NOMO-1 treated with dmso at 0.1 percent for 144 hours (cell line): ENCODE measurements around the gene CNOT1.
"Not testable (repeated sequence)": the region's sequence is repeated elsewhere in the genome, so short reads cannot be mapped to it uniquely, and the experiment has no call there.

Source experiments
- DNase-seq: peaks from one replicate; lab custom pipeline; 2025; ENCODE audit not compliant: unreplicated experiment; lab: John Stamatoyannopoulos, UW

The CNOT1 gene

DNA sequence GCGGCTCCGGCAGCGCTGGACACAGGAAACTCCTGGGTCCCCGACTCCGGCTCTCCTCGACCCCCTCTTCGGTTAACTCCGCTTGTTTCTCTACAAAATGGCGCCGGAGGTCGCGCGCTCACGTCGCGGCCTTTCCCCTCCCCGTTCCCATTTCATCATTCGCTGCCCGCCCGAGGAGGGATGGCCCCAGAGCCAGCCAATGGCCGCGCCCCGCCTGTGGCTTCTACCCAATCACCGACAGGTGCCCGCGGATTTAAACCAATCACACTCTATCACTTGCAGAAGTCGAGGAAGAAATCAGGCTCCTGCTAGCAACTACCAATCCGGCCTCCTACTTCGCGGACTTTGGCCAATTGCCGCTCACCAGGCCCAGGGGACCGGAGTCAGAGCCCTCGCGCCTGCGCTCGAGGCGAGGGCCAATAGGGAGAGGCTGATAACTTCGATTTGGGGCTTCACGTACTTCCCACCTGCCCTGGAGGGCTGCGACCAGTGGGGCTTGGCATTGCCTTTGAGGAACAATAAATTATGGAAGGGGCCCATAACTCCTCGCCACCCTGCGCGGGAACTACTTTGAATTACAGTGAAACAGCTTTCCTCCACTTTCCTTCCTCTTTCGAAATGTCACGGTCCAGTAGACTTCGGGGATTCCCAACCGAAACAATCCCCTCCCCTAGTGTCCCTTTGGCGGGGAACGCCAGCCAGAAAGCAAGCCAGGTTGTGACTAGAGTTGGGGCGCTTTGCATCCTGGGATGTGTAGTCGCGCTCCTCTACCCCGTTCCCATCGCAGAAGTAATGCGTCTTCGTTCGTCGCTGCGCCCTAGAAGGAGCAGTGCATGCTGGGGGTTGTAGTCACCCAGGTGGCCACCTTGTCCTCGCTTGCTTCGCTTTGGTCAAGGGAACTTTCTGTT is at the start of gene CNOT1:
CNOT1 (minus strand) TSS at position 94 of the 908 bp plus-strand sequence. CDS start 30,489 bp downstream, outside the sequence.
- DNase-seq: peak; percentile 98

DNA sequence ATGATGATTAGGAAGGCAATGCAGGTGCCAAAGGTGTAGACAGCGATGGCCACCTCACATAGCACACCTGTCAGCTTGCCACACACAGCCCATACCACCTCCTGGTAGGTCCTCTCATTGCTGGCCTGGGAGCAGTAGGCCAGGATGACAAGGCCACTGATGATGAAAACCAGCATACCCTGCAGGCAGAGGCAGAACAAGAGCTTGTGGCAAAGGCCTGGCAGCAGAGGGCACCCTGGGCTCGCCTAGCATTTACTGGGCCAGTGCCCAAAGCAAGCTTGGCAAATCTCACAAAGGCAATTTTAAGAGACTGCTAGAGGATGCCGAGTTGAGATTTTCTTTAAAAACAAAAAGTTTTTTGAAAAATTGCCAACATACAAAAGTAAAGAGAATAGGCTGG is 49.1 kb upstream of the CNOT1 start:
- DNase-seq: no peak

DNA sequence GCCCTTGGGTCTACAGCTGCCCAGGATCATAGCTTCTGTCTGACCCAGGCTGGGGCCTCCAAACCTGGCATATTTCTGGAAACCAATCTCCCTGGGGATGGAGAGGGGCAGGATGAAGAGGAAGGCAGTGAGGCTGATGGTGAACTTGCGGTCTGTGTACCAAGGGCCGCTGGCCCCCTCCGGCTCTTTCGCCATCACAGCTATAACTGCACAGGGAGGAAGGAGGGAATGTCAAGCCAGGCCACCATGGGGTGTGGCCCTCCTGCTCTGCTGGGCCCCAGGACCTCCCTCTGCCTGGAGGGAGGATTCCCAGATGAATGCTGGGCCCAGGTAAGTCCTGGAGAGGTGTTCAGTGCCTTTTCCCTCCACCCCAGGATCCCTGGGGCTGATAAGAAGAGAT is 48.6 kb upstream of the CNOT1 start:
- DNase-seq: no peak

DNA sequence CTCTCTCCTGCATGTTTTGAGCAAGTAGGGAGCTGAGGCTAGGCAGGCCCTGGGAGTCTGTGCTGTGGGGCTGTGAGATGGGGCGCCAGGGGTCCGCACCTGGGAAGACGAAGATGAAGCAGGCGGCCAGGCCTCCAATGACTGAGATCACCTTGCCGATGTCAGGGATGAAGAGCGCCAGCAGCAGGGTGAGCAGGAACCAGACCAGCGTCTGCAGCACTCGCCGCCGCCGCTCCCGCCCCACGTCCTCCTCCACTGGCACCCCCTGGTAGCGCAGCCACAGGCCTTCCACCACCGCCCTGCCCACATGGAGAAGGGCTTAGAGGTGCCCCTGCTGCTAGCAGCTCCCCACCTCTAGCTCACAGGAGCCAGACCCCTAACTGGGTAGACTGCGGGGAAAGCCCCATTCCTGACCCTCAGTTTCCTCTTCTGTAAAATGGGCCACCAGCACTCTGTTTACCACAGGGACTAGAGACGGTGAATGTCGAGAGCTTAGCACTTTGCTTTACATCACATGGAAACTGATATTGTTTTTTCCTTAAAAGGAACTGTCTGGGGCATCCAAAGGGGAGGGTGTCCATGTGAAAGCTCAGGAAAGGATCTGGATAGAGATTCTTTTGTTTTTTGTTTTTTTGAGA is 41.4 kb upstream of the CNOT1 start:
- no peak for DNase-seq

DNA sequence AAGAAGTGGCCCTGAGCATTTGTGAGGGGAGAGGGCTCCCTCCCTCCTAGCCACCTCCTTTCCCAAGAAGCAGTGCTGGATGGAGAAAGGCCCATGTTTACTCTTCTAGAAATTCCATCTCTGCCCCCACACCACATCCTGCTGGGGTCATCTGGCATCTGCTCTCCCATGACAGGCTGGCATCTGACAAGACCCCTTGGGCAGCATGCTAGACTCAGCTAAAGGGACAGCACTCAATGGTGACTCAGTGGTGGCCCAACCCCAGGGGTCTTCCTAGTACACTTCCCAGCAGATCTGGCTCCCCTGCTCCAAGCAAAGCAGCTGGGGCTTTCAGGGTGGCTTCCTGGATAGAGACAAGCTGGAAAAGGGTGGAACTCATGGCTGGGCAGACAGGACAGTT is 40.6 kb upstream of the CNOT1 start:
- no peak for DNase-seq

DNA sequence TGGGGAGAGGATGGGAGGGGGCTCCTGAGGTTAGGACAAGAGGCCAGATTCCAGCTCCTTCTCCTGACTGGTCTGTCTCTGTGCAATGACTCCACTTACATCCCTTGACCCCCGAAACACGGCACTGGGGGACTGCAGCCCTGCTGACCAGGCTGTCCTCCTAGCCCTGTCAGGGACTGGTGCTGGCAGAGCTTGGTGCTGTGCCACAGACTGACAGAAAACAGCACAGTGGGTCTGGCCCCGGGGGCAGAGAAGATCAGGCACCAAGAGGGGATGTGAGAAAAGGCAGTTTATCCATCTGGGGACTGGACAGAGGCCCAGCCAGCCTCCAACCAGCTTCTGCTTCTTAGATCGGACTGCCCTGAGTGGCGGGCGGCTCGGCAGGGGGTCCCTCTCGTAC is 35.6 kb upstream of the CNOT1 start:
- DNase-seq: no peak

DNA sequence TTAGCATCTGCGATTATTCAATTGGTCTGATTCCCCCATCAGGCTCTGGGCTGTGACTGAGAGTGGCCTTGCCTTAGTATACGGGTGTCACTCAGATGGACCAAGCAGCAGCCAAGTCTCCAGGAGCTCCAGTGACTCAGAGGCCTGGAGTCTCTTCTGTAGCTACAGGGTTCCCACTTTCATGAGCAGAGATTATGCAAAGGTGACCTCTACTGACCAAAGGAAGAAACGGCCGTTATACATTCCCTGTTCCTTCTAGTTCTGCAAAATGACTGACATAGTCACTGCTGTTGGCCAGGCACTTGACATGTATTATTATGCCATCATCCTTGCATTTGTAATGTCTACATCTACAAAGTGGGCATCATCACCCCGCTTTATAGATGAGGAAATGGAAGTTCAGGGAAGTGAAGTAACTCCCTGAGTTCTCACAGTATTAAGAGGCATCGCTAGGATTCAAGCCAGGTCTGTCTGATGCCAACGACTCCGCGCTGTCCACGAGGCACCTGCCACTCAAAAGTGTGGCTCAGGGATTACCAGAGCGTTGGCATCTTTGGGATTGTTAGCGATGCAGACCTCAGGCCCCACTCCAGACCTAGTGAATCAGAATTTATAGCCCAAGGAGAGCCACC is 31.7 kb upstream of the CNOT1 start:
- peak; percentile 51 for DNase-seq

DNA sequence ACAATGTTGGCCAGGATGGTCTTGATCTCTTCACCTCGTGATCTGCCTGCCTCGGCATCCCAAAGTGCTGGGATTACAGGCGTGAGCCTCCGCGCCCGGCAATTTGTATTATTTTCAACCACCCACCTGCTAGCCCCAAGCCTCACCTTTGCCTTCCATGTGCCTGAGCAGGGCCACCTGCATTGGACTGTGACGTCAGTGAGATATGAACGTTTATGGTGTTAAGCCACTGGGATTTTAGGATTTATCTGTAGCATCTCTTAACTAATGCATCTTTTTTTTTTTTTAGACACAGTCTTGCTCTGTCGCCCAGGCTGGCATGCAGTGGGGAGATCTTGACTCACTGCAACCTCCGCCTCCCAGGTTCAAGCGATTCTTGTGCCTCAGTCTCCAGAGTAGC is 30.3 kb upstream of the CNOT1 start:
- DNase-seq: not testable (repeated sequence)

DNA sequence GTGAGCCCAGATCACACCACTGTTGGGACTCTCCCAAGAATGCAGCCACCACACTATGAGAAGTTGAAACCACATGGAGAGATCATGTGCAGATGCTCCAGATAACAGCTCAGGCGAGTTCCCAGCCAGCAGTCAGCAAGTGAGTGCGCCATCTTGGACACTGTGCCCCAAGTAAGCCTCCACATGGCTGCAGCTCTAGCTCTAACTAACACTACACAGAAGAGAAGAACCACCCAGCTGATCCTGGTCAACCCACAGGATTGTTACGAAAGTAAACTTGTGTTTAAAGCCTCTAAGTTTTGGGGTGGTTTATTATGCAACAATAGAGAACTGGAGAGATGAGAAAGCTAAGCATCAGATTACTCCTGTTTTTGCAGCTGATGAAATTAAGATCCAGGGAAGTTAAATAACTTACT is 29.2 kb upstream of the CNOT1 start:
- DNase-seq: no peak

DNA sequence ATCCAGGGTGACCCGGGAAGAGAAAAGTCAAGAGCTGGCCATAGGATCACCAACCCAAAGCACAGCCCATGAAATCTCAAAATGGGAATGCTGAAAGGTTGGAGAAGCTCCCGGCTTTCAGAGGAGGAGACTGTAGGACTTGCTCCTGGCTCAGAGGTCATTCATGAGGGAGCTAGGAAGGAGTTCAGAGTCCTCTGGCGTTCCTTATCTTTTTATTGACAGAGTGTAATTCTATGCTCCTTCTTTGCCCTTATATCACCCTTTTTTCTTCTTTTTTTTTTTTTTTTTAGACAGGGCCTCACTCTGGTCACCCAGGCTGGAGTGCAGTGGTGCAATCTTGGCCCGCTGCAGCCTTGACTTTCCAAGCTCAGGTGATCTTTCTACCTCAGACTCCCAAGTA is 27.3 kb upstream of the CNOT1 start:
- no peak for DNase-seq

DNA sequence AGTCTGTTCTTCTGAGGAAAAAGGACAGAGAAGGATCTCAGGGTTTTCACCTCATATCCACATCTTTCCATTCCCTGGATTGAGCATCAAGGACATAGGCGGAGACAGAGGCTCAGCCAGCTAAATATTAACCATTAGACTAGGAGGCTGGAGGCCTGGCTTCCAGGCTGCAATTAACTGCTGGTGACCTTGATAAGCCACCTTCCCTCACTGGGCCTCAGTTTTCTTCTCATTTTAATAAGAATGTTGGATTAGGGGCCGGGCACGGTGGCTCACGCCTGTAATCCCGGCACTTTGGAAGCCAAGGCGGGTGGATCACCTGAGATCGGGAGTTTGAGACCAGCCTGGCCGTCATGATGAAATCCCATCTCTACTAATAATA is 25.6 kb upstream of the CNOT1 start:
- DNase-seq: no peak

DNA sequence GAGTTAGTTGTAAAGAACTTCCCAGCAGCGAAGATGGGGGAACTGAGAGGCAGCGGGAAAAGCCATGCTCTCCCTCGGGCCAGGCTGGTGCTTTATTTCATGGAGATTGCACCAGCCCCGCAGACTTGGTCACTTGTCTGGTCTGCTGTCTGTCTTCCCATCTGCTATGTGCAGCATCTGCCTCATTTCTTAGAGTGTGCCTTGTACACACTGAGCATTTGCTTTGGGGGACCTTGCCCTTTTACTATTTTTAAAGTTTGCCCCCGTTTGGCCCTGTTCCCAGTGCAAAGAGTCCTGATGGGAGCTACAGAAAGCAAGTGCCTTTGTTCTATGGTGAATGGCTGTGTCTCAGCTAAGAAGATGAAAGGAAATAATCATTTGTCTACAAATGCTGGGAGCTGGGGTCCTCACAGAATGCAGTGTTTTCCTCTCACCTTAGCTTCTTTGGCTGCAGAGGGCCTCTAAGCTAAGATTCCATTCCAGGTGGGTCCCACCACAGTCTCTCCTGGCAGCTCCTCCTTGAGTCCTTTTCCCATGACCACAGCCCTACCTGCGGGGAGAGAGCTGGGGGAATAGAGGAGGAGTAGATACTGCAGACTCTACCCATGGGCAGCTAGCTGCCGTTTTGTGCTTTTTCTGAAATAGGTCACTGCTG is 25.1 kb upstream of the CNOT1 start:
- no peak for DNase-seq

DNA sequence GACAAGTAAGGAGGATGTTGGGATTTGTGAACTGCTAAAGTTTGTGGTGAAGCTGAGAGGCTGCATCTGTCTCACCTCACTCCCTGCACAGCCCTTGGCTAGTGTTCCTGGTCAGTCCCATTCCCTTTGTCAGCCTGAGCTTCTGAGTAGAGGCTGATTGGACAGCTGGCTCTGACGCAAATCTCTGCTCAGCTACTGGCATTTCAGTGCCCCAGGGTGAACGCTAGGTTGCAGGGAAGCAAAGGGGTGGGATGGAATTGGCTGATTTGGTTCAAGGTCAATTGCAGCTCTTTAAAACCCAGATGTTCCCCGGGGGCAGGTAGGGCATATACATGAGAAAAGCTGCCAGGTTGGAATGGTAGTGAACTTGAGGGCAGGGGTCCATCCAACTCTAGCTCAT is 23.1 kb upstream of the CNOT1 start:
- DNase-seq: no peak

DNA sequence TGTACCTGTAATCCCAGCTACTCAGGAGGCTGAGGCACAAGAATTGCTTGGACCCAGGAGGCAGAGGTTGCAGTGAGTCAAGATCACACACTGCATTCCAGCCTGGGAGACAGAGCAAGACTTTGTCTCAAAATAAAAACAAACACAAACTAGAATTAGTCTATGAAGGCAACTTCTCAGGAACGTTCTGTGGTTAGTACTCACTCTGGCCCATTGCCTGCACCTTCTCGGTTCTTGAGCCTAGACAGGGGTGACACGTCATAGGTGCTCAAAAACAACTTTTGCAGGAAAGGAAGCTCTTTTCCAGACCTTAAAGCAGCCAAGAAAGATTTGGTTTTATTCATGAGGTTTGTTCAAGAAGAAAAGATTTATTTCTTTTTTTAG is 22.3 kb upstream of the CNOT1 start:
- DNase-seq: no peak

DNA sequence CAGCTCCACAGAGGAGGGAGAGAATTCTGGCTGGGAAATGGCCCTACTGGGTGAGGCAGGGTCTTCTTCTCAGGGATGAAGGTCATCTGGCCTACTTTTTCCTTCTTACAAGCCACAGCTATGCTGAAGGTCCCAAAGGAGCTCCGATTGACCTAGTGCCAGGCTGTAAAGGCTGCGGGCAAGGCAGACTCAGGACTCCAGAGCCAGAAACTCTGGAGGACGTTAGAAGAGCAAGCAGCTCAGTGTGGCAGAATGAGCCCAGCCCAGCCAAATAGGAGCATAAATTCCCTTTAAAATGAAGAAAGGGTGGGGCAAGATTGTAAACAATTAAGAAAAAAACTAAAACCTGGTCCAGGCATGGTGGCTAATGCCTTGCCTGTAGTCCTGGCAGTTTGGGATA is 20.1 kb upstream of the CNOT1 start:
- DNase-seq: no peak

DNA sequence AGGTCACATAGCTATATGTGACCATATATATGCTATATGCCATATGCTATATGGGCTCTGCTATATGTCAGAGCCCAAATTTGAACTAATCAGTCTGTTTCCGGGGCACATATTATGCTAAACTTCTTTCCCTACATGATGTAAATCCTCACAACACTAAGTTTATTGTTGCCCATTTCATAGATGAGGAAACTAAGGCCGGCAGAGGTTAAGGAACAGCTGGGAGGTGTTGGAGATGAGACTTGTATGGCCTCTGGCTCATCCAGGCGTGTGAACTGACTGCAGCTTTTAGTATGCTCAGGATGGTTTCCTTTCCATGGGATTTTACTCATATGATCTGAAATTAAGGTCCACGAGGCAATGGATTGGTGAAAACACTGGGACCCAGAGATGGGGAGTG is 17.5 kb upstream of the CNOT1 start:
- DNase-seq: no peak

DNA sequence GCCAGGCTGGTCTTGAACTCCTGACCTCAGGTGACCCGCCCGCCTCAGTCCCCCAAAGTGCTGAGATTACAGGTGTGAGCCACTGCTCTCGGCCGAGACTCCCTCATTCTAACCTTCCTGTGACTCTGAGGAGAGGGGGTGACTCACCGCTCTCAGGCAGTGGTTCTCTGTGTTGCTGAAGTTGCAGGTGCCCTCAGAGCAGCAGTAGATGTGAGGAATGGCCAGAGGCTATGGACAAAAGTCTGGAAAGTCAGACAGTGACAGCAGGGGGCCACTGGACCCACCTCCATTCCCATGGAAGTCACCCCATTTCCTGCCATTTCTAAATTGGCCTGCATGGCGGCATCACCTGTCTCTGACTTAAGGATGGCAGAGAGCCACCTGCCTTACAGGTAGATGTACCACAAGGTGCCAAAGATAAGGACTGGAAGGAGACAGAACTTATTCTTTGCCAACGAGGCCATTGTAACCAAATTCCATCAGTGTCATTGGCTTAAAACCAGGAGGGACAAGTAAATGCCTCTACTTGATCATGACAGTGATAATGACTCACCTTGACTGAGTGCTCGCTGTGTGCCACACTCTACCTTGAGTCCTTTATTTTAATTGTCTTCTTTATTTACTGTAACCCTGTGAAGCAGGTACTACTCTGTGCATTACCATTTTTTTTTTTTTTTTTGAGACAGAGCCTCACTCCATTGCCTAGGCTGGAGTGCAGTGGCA is 15.3 kb upstream of the CNOT1 start:
- DNase-seq: no peak

DNA sequence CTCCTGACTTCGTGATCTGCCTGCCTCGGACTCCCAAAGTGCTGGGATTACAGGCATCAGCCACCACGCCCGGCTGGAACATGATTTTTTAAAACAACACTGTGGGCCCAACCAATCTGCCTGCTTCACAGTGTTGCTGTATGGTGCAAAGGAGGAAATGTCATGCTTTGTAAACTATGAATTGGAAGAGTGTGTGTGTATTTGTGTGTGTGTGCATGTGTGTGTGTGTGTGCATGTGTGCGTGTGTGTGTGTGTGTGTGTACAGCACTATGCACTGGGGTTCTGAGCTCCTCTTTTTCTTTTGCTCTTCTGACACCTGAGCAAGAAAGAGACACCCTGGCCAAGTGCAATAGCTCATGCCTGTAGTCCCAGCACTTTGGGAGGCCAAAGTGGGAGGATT is 14.5 kb upstream of the CNOT1 start:
- DNase-seq: no peak

DNA sequence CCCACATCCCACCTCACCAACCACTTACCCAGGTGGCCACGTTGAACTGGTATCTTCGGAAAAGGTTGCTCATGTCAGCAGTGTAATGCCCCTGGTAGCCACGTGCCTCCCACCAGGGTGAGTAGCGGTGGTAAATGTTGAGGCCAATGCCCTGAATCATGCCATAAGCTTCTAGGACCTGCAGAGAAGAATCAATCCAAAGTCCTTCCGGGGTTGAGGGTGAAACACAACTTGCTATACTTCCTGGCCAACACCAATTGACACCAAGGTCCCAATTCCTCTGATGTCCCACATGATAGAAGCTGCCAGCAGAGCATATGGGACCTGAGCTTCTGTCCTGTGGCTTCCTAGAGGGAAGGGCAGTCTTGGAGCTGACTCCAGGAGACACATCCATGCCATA is 11.3 kb upstream of the CNOT1 start:
- no peak for DNase-seq

DNA sequence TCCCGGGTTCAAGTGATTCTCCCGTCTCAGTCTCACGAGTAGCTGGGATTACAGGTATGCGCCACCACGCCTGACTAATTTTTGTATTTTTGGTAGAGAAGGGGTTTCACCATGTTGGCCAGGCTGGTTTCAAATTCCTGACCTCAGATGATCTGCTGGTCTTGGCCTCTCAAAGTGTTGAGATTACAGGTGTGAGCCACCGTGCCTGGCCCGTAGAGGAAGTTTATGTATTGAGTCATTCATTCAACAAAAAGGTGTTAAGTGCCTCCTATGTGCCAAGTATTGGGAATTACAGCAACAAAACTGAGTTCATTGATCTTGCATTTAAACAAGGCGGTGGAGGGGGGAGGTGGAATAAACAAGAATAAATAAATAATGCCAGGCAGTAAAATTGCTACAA is 10.2 kb upstream of the CNOT1 start:
- DNase-seq: no peak

DNA sequence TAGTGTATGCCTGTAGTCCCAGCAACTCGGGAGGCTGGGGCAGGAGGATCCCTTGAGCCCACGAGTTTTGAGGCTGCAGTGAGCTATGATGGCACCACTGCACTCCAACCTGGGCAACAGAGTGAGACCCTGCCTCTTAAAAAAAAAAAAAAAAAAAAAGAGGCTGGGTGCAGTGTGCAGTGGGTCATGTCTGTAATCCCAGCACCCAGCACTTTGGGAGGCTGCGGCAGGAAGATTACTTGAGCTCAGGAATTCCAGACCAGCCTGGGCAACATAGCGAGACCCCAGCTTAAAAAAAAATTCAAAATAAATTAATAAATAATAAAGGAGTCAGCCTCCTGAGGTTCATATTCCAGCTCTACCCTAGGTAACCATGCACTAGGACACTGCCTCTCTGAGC is 9.6 kb upstream of the CNOT1 start:
- DNase-seq: no peak
